Heart left ventricle (tissue), 16 donors: Measurements from ENCODE around the gene TTC34. TPM values are rescaled to one million over a fixed set of nuclear protein-coding genes. Genes with fewer than 3 reads are reported as not detected.

Source experiments
- ATAC-seq, 4 donors: fragments of 200-7000 bp; cut with Tn5 transposase; one replicate each; pipeline ENCODE4 v1.9.1; 2020 to 2022; ENCODE audit warnings: moderate library complexity in 4 of 4, mild to moderate bottlenecking in 3 of 4, moderate number of reproducible peaks in 1 of 4
- DNase-seq, 5 donors: peaks; one replicate each; pipeline ENCODE4 v3.0.0-alpha.2; 2020
- H3K27ac ChIP-seq, 12 donors: fragments of 200-600 bp; sonication (generic) in 4 of 12; one replicate each; pipeline versions ENCODE4 v1.5.0 to v1.8.0; 2016 to 2022; ENCODE audit warnings: mild to moderate bottlenecking in 2 of 12
- H3K27me3 ChIP-seq, 9 donors: fragments of 200-600 bp; sonication (generic) in 2 of 9; one replicate each; pipeline versions ENCODE4 v1.5.1 to v1.8.0; 2016 to 2022; ENCODE audit warnings: mild to moderate bottlenecking in 3 of 9
- H3K36me3 ChIP-seq, 9 donors: fragments of 200-600 bp; sonication (generic) in 2 of 9; one replicate each; pipeline versions ENCODE4 v1.5.0 to v1.8.0; 2018 to 2022; ENCODE audit warnings: mild to moderate bottlenecking in 2 of 9
- H3K4me1 ChIP-seq, 12 donors: fragments of 200-600 bp; sonication (generic) in 4 of 12; one replicate each; pipeline versions ENCODE4 v1.5.0 to v1.8.0; 2016 to 2022; ENCODE audit warnings: mild to moderate bottlenecking in 3 of 12
- H3K4me3 ChIP-seq, 12 donors: fragments of 200-600 bp; sonication (generic) in 4 of 12; one replicate each; pipeline versions ENCODE4 v1.5.0 to v1.8.0; 2017 to 2022; ENCODE audit warnings: mild to moderate bottlenecking in 9 of 12, moderate library complexity in 4 of 12
- H3K9me3 ChIP-seq, 12 donors: fragments of 200-600 bp; sonication (generic) in 4 of 12; one replicate each; pipeline versions ENCODE4 v1.5.0 to v1.8.0; 2016 to 2022; ENCODE audit warnings: mild to moderate bottlenecking in 1 of 12
- CTCF ChIP-seq, 12 donors: fragments of 200-600 bp; sonication (generic) in 4 of 12; IDR thresholded peaks; one replicate each; pipeline versions ENCODE4 v1.5.0 to v1.8.0; 2018 to 2022; ENCODE audit warnings: antibody characterized with exemption in 12 of 12, mild to moderate bottlenecking in 5 of 12
- POLR2A ChIP-seq, 2 donors: fragments of 450-650 bp; IDR thresholded peaks; one replicate each; pipeline ENCODE4 v1.6.1; 2017; ENCODE audit warnings: antibody characterized with exemption in 2 of 2, mild to moderate bottlenecking in 2 of 2, moderate library complexity in 2 of 2
- WGBS, 4 donors: extraction: QIAGEN DNeasy Blood & Tissue Kit in 2 of 4; methylation state at CpG; one replicate each; pipeline versions ENCODE4 v1.1.5 to v1.1.7; 2013 to 2018; 5-methylcytosine and 5-hydroxymethylcytosine counted together
- intact Hi-C, 10 donors: fragments of 100-400 bp; cut with DNase I; formaldehyde crosslinking; loops; one replicate each; pipeline versions ENCODE4 v1.11.1 to v1.14.2; 2022
- polyA plus RNA-seq, 2 donors: library from polyadenylated mRNA; stranded (reverse); fragments of 200-250 nt; gene quantifications; one replicate each; pipeline ENCODE4 v1.2.3, GENCODE V29; 2013
- total RNA-seq, 9 donors: library from RNA; depleted of rRNA in 2 of 9; stranded (reverse); fragments of >200 nt in 2 of 9; fragmentation: NEBNext Ultra II Directional in 3 of 9; extraction: Animal tissue kit (Norgen Biotek cat#: 25700) in 3 of 9; gene quantifications; one replicate each; pipeline versions ENCODE4 v1.1.0 to v1.2.4, GENCODE V29; 2016 to 2023
- donor health status: ischemic (EF 13 %, LVEDD 7.1; RV severe dilation, severe dysfunction).
- donor health status: healthy with polysubstance abuse.
- donor health status: DM: no; HTN: yes; CAD: no.
- donor health status: DM: no; HTN: no; CAD: no.
- donor health status: ischemic (EF 25% LVEDD 6.9; RV normal size, moderate dysfunction).
- donor health status: ischemic (EF 25% LVEDD 5.7; RV mildly dilated, moderate dysfunction).
- donor health status: healthy.
- donor health status: DM: yes; HTN: yes; CAD: no.
- donor health status: ischemic (EF 35%, LVEDD 5.7; RV mildly dilated, moderate dysfunction).
- donor health status: nonischemic (EF 11% LVEDD 7.7; RV severe dilation, severe dysfunction).
- donor health status: DM: yes; HTN: yes; CAD: no.
- donor health status: PGD.
- donor health status: ischemic (EF 29% LVEDD 5.4; RV normal size, mild dysfunction).
- donor health status: nonischemic (EF 23%, LVEDD 6.1; RV moderate dilation, normal function).

TTC34 gene
- total and polyA plus RNA-seq, 11 donors, result 0.06 to 0.67 (median 0.42) TPM; not detected in 1

- Histone ChIP-seq H3K36me3 (no peaks in the 10 kb centered on the region), H3K27ac (no peak overlapping the region), H3K4me3 (no peak overlapping the region), H3K27me3 (peaks cover 0 to 12% (median 0%) of the 10 kb centered on the region in 9 donors), H3K9me3 (peaks cover 0 to 2% (median 0%) of the 10 kb centered on the region in 12 donors), H3K4me1 (no peaks in the 10 kb centered on the region)
- ATAC-seq (no peak), DNase-seq (peak in 1 of 5 donors; percentile 4)
- TF ChIP-seq CTCF (IDR thresholded peaks at IDR 0.05), result no peak
- no peak for TF ChIP-seq POLR2A (IDR thresholded peaks at IDR 0.05)
- WGBS, 4 donors, result 73 to 86% (median 75%) methylated on average over 11 of the region's 11 CpGs
- intact Hi-C loops, result no loop called here
These were observed 35.8 kb upstream of the TTC34 start for GRCh38 chr1:2837316-2837715.

- H3K9me3 ChIP-seq, result no peaks in the 10 kb centered on the region
- ATAC-seq (no peak), DNase-seq (peak in 1 of 5 donors; percentile 18)
- H3K27me3 ChIP-seq, result peaks cover 0 to 16% (median 0%) of the 10 kb centered on the region in 9 donors
- no peak overlapping the region for H3K27ac ChIP-seq
- H3K4me3 ChIP-seq, result no peak overlapping the region
- intact Hi-C loops, result no loop called here
- H3K36me3 ChIP-seq, result no peaks in the 10 kb centered on the region
- no peaks in the 10 kb centered on the region for H3K4me1 ChIP-seq
- TF ChIP-seq POLR2A (IDR thresholded peaks at IDR 0.05) (no peak), CTCF (IDR thresholded peaks at IDR 0.05) (no peak)
- WGBS, 4 donors, result 80 to 86% (median 84%) methylated on average over 20 of the region's 20 CpGs
These were observed 35.0 kb upstream of the TTC34 start for GRCh38 chr1:2836333-2836970.

- intact Hi-C loops, result no loop called here
- H3K27ac ChIP-seq, result no peak overlapping the region
- H3K27me3 ChIP-seq, result peaks cover 0 to 16% (median 0%) of the 10 kb centered on the region in 9 donors
- DNase-seq (peak in 1 of 5 donors; percentile 2), ATAC-seq (no peak)
- no peaks in the 10 kb centered on the region for H3K4me1 ChIP-seq
- H3K9me3 ChIP-seq, result no peaks in the 10 kb centered on the region
- TF ChIP-seq POLR2A (IDR thresholded peaks at IDR 0.05) (no peak), CTCF (IDR thresholded peaks at IDR 0.05) (no peak)
- 71 to 86% (median 76%) methylated on average over 10 of the region's 10 CpGs for WGBS, 4 donors
- H3K36me3 ChIP-seq, result no peaks in the 10 kb centered on the region
- no peak overlapping the region for H3K4me3 ChIP-seq
These were observed 34.2 kb upstream of the TTC34 start for GRCh38 chr1:2835650-2836159.

- TF ChIP-seq CTCF (IDR thresholded peaks at IDR 0.05) (no peak), POLR2A (IDR thresholded peaks at IDR 0.05) (no peak)
- ATAC-seq, result no peak
- WGBS, 4 donors, result 73 to 81% (median 75%) methylated on average over 23 to 27 of the region's 27 CpGs
These were observed 33.5 kb upstream of the TTC34 start for GRCh38 chr1:2834741-2835564.

More at GRCh38 chr1:2834741-2835564, 33.5 kb upstream of the TTC34 start:
- Histone ChIP-seq H3K27ac (no peak overlapping the region), H3K9me3 (no peaks in the 10 kb centered on the region), H3K36me3 (no peaks in the 10 kb centered on the region), H3K27me3 (peaks cover 0 to 16% (median 0%) of the 10 kb centered on the region in 9 donors), H3K4me1 (no peaks in the 10 kb centered on the region), H3K4me3 (no peak overlapping the region)
- intact Hi-C loops, result no loop called here
- DNase-seq, result peak in 1 of 5 donors; percentile 19
